Esophagus squamous epithelium (tissue), 4 donors: ENCODE data around the gene JADE1.

ENCODE experiments used
- CTCF ChIP-seq, 6 experiments: fragments of 450-650 bp in 4 of 6; fragments of 200-600 bp in 2 of 6; sonication (generic) in 2 of 6; IDR thresholded peaks; one replicate each; pipeline ENCODE4 v1.5.1; 2016 to 2019; ENCODE audit warnings: antibody characterized with exemption in 6 of 6, mild to moderate bottlenecking in 4 of 6, moderate library complexity in 4 of 6
- POLR2A ChIP-seq, 4 donors: fragments of 450-650 bp; IDR thresholded peaks; one replicate each; pipeline ENCODE4 v1.6.1; 2017; ENCODE audit warnings: antibody characterized with exemption in 4 of 4, mild to moderate bottlenecking in 4 of 4, moderate library complexity in 3 of 4

GRCh38 chr4:128856246-128856645, 46.7 kb downstream of the JADE1 start:
- TF ChIP-seq POLR2A (IDR thresholded peaks at IDR 0.05) (no peak), CTCF (IDR thresholded peaks at IDR 0.05) (no peak)
